ENCODE measurements around the gene RILPL2.
"Not testable (repeated sequence)": the region's sequence is repeated elsewhere in the genome, so short reads cannot be mapped to it uniquely, and the experiment has no call there.

The RILPL2 gene

DNA sequence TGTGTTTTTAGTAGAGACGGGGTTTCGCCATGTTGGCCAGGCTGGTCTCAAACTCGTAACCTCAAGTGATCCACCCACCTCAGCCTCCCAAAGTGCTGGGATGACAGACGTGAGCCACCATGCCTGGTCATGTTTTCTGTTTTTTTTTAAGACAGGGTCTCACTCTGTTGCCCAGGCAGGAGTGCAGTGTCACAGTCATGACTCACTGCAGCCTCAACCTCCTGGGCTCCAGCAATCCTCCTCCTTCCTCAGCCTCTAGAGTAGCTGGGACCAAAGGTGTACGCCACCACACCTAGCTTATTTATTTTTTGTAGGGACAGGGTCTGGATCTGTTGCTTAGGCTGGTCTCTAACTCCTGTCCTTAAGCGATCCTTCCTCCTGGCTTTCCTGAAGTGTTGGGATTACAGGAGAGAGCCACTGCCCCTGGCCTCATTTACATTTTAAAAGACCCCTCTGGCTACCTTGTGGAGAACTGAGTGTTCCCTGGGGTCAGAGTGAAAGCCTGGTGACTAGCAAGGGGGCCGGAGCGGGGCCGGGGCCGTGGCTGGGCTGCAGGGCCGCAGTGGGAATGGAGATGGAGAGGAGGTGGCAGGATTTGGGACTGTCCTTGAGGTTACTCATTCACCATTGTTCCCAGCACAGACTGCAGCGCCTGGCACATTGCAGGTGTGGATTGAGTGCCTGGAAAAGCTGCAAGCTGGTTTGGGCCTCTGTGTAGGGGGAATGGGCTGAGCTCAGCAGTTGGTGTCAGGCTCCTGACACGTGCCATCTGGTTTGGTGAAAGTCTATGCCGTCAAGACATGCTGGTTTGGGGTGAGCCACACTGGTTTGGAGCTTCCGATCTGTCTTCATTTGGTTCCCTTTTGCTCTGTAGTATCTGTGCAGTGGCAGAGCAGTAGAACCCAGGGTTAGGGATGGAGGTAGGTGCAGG lies 34.5 kb downstream of the RILPL2 start:
- no peak for DNase-seq

DNA sequence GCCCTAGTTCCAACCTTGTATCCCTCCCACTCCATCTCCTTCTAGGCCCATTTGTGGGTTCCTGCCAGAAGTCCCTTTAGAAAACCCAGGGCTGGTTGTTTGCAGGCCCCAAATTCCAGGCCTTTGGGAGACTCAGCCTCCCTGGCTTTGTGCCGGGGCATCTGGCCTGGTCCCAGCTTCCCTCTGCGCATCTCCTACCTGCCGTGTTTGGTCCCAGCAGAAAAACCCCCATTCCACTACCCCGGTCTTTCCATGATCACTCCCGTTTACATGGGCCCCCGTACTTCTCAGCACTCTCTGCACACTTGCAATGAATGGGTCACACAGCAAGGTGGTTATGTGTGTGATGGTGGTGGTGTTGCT lies 37.2 kb downstream of the RILPL2 start:
- DNase-seq = no peak

DNA sequence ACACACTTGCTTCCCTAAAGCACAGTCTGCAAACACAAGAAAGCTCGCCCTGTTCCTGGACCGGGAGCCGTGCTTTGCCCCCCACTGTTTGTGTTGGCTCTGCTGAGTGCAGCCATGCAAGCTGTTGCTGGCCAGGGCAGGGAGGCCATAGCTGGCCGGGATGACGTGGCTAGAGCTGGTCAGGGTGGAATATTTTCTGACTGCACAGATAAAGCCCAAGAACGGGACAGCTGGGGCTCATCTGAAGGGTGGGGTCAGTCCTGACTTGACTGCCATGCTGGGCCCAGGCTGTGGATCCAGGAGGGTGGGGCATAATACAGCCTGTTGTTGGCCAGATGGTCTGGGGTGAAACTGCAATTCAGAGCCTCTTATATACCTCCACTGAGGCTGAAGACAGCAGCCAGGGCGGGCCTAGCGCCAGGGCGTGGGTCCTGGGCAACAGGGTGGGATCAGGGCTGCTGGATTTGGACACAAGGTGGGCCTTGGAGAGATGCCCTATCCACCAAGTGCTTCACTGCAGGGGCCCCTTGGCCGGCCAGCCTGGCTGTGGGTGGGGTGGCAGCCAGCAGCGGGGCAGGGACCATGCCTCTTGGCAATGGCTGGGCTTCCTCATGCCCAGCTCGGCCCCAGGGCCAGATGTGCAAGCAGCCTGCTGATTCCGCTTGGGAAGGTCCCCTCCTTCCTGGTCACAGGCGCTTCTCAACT lies 37.8 kb downstream of the RILPL2 start:
- no peak for DNase-seq

DNA sequence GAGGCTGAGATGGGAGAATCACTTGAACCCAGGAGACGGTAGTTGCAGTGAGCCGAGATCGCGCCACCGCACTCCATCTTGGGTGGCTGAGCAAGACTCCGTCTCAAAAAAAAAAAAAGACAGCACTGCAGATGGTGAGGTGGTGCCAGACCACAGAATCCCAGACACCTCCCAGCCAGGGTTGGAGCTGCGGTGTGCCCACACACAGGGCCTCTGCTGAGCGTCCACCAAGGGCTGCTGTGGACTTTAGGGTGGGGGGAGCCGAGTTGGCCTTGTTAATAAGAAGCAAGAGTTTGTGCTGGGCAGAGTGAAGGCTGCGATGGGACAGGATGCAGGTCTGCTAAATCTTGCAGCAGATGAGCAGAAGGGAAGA lies 38.3 kb downstream of the RILPL2 start:
- no peak for DNase-seq

DNA sequence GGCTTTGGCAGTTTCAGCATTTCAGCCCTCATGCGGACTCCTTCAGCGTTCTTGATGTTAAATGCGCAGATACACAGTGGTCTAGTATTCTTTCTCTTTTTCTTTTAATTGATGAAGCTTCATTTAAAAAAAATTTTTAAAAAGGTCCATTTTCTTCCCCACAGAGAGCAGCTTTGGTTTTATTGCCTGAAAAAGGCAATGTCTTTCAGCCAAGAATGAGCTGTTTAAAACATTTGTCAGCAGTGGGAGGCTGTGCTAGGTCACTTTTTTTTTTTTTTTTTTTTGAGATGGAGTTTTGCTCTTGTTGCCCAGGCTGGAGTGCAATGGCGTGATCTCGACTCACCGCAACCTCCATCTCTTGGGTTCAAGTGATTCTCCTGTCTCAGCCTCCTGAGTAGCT lies 39.1 kb downstream of the RILPL2 start:
- no peak for DNase-seq

DNA sequence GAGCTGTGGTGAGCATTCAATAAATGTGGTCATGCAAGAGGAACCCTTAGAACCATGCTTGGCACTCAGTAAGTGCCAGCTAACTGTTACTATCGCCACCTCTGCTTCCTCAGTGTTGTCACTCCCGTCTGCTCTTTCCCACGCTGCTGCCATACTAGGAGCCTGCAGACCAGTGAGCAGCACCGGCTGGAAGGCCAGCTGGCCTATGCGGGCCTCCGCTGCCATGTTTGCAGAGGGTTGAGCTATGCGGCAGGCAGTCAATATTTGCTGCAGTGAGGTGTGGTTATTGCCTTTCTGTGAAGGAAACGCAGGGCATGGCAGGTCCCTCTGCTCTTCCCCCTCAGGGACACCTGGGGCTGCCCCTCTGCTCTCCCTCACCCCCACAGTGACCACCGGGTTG lies 39.5 kb downstream of the RILPL2 start:
- no peak for DNase-seq

DNA sequence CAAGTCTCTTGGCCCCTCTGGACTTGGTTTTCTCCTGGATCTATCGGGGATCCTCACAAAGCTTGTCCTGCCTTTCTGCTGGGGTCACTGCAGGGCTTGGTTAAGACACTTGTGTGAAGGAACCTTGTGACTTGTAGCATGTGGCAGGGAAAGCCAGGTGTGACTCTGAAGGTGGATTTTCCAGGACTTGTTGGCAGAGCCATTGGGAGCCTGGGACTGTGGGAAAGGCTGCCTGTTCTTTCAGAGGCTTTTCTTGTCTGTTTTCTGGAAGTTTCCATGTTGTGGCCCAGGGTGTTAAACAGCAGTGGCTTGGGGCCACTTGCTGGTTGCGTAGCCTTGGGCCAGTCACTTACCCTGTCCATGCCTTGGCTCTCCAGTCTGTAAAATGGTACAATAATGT lies 39.9 kb downstream of the RILPL2 start:
- DNase-seq = no peak

DNA sequence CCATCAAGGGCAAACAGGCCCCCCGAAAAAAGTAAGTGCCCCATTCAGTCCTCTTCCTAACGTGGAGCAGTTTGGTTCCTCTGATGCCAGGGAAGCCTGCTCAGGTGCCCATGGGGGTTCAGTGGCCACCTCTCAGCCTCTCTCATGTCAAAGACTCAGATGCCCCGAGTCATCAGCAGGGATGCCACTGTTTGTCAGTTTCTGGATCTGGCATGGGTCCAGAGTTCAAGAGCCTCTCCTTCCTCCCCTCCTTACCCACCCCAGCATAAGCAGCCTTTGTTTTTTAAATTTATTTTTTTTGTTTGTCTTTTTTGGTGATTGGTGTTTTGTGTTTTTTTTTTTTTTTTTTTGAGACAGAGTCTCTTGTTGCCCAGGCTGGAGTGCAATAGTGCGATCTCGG lies 41.2 kb downstream of the RILPL2 start:
- no peak for DNase-seq

DNA sequence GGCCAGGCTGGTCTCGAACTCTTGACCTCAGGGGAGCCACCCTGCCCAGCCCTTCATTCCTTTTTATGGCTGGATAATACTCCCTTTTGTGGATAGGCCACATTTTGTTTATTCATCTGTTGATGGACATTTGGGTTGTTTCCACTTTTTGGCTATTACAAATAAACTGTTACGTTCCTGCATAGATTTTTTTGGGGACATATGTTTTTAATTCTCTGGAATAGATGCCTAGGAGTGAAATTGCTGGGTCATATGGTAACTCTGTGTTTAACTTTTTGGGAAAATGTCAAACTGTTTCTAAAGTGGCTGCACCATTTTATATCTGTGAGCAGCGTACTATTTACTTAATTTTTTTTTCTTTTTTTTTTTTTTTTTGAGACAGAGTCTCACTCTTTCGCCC lies 42.7 kb downstream of the RILPL2 start:
- no peak for DNase-seq

DNA sequence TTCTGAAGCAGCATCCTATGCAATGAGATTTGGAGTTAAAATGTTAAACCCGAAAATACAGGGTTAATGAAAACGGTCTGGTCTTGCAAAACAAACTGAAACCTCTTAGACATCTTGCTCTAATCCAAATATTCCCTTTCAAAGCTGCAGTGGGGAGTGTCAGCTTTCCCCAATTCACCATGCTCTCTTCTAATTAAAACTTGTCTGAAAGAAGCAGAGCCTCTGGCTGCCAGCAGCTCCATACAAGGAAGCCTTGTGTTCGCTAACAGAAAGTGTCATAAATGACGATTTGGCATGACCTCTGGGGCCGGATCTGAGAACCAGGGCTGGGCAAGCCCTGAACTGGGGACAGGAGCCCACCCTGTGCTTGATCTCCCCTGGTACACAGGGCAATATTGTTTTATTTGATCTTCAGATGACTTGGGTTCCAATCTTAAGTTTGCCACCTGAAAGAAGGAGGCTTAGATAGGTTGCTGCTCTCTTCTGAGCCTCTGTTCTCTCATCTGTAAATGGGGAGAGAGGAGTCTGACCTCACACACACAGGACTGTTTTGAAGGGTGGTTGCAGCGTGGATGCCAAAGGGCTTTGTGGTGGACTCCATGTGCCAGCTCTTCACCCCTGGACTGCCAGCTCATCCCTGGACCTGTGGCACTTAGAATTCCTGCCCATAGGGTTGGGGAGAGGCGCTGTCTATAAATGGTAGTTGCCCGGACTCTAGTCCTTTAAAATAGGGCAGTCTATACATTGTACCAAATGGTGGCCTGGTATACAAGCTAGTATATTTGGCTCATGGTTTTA lies 44.7 kb downstream of the RILPL2 start:
- DNase-seq = no peak

DNA sequence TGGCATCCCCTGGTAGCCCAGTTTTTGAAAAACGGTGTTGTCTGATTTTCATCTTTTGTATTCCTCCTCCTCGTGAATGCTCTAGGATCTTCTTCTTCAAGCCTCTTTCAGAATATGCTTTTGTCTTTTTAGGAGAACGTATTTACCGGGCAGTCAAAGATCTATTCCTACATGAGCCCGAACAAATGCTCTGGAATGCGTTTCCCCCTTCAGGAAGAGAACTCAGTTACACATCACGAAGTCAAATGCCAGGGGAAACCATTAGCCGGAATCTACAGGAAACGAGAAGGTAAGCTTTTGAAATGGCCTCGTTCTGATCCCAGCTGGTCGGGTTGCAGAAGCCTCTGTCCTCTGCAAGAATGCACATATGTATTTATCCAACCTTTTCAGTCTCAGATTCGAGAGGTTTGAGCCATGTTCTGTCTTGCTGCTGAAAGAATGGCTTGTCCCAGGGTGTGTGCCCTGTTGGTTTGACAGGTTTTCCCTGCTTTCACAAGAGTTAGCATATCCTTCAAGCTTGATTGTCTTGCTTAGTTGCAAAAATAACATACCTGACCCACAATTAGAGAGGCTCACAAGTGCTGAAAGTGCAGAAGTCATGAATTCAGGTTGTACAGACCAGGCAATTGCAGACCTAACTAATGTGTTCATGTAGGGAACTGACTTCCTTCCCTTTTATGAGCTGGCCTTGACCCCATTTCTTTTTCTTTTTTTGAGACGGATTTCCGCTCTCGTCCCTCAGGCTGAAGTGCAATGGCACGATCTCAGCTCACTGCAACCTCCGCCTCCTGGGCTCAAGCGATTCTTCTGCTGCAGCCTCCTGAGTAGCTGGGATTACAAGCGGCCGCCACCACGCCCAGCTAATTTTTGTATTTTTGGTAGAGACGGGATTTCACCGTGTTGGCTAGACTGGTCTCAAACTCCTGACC lies 45.7 kb downstream of the RILPL2 start:
- no peak for DNase-seq

DNA sequence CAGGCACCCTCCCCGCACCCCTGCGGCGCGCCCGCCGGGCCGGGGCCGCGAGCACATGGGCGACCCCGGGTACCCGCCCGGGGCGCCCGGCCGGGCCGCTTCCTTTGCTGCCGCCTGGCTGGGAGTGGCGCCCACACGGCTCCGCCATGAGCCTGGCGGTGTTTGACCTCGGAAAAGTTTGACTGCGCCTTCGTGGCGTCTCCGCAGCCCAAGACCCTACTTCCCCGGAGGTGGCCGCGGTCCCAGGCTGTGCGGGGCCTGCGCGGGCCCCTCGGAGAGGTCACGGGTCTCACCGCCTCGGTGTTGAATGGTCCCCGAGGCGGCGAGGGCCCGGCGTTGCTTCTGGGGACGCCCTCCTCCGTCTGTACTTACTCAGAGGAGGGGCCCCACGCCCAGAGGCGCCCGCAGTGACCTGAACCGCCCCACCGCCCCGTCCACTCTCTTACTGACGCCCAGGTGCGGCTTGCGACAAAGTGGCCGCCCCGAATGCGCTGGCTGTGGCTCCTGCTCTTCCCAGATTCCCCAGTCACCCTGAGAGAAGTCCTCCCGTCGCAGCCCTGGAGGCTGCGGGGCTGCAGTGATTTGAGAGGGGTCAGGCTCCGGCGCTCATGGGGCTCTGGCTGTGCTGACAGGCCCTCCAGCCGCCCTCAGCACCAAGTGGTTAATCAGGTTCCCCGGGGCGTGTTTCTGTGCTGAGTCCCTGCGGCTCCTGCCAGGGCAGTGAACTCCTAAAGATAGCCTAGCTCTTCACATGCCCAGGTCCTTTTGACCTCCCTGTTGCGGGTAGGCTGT lies 46.7 kb downstream of the RILPL2 start:
- DNase-seq = no peak

DNA sequence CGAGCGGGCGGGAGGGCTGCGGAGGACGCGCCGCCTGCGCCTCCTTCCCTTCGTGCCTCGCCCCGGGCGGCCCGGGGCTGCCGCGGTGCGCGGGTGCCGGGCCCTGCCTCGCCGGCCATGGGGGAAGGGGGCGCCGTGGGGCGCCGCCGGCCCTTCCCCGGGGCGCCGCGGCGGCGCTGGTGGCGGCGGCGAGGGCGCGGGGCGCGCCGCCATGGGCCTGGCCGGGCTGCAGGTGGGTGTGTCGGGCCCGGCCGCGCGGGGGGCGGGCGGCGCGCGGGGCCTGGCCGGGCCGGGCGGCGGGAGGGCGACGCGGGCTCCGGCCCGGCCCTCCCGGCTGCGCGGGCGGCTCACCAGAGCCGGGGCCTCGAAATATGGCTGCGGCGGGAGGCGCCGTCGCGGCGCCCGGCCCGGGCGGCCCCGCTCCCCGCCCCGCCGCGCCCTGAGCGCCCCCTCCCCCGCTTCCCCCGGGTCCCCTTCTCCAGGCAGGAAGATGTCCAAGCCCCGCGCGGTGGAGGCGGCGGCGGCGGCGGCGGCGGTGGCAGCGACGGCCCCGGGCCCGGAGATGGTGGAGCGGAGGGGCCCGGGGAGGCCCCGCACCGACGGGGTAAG lies 47.4 kb downstream of the RILPL2 start:
- no peak for DNase-seq

DNA sequence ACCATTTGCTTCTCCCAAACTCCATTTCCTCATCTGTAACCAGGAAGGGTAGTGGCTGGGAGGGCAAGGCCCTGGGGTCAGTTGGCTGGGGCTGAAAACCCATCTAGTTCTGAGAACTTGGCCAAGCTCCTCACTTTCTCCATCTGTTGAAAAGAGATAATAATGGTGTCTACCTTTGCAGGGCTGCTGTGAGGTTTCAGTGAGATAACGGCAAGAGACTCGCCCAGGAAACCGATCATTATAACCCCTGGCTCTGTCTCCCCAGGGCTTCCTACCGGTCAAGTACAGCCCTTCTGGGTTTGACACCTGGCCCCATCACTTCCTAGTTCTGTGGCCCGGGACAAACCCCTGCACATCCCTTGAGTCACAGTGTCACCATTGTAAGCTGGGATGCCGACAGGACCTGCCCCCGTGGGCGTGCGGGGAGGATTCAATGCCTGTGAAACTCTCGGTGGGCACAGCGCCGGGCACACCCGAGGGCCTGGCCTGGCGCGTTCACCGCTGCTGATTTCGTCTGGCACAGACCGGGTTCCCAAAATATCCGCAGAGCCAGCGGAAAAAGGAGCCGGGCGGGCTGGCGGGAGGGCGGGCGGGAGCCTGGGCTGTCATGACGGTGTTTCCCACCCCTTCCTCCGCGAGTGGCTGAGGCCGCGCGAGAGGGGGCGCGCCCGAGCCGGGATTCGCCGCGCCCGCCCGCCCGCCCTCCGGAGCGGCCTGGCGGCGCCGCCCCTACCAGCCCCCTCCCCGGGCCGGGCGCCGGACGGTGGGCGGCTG lies 48.1 kb downstream of the RILPL2 start:
- no peak for DNase-seq

DNA sequence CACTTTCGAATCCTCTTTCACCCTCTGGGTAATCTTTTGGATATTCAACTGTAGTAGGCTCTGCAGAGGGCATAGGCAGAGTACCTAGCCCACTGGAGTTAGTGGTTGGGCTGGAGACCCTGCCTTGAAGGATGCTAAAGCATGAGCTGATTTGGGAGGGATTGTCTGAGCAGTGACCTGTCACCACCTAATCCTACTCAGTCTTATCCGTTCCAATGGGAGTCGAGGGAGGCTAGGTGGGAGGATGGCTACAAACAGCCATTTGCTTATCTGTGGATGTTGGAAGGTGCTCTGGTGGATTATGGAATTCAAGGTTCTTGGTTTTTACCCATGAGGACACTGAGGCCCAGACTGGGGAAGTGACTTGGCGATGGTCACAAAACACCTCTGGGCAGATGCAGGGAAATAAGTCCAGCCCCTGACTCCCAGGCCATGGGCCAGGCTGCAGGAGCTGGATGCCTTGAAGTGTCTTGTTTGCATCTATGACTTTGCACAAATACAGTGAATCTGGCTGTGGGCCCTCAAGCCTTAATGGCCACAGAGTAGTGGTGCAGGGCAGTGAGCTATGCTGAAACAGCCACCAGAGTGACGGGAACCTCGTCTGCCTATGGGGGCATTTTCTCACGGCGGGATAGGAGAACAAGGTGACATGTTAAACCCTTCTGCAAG lies 48.8 kb downstream of the RILPL2 start:
- DNase-seq = no peak

DNA sequence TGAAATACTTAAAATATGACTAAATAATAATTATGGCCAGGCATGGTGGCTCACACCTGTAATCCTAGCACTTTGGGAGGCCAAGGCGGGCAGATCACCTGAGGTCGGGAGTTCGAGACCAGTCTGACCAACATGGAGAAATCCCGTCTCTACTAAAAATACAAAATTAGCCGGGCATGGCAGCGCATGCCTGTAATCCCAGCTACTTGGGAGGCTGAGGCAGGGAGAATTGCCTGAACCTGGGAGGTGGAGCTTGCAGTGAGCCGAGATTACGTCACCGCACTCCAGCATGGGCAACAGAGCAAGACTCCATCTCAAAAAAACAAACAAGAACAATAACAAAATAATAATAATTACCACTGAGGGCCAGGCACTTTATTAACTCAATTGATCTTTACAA lies 50.9 kb downstream of the RILPL2 start:
- not testable (repeated sequence) for DNase-seq

DNA sequence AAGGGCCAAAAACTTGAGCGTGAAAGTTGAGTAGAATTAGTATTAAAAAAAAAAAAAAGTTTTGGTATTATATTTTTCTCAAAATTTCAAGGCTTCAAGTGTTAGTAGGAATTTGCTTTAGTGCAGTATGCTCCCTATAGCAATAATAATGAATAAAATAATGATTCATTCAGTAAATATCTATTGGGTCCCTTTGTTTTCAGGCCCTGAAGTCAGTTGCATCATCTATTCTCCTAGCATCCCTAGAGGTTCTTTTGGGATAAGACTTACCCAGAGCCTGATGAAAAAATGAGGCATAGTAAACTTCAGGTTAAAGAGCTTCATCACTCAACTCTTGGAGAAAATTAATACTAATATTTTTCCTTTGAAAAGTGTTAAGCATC lies 51.5 kb downstream of the RILPL2 start:
- no peak for DNase-seq

DNA sequence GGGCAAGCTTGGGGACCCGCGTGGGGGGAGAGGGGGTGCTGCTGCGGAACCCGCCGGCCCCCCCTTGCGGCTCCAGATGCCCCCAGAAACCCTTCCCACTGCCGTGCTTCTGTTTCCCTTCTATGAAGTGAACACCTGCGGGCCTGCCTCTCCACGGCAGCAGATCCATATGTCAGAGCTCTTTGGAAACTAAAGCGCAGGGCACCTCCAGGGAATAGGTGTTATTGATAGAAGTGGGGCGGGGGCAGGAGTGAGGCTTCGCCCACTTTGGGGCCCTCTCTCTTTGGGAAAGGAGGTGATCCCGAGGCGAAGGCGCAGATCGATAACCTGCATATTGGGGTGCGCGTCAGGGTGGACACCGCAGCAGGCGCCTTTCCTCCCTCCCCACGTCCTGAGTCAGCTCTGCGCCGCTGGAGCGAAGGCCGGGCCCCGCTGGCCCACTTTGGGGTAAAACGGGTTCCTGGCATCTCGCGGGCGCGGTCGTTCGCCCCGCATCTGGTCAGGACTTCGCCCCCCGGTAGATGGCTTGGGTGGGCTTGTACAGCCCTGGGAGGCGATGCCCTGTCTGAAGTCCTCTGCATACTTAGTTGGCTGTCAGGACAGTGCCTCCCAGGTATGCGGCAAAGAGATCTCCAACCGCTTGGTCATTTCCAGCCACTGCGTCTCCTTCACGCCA lies 52.0 kb downstream of the RILPL2 start:
- DNase-seq = no peak

DNA sequence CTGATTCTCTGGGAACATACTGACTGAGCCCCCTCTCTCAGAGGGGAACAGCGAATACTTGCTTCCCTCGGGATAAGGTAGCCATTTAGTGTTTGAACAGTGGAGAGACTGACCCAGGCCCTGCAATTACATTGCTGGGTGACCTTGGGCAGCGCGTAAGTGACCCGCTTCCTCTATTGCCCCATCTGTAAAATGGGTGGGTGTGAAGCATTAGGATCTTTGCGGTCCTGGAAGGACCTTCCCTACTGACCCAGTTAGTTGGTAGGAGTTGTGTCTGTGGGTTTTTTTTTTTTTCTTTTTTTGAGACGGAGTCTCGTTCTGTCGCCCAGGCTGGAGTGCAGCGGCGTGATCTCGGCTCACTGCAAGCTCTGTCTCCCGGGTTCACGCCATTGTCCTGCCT lies 53.8 kb downstream of the RILPL2 start:
- DNase-seq = no peak

Data from NCI-H1048 (cell line).